MG63 (cell line): ENCODE measurements around the gene ABCC6. TPM values are rescaled to one million over a fixed set of nuclear protein-coding genes. Genes with fewer than 3 reads are reported as not detected.
"Not testable (repeated sequence)": the region's sequence is repeated elsewhere in the genome, so short reads cannot be mapped to it uniquely, and the experiment has no call there.

Experiments used
- DNase-seq: peaks from one replicate; pipeline ENCODE4 v3.0.0-alpha.2; 2020
- H3K27me3 ChIP-seq: fragments of 250-450 bp; sonication (Bioruptor Pico); 2 replicates; pipeline ENCODE4 v1.5.1; 2020; ENCODE audit warnings: mild to moderate bottlenecking, moderate library complexity
- H3K36me3 ChIP-seq: fragments of 250-450 bp; sonication (Bioruptor Pico); 2 replicates; pipeline ENCODE4 v1.5.1; 2020; ENCODE audit warnings: mild to moderate bottlenecking, moderate library complexity
- H3K4me3 ChIP-seq: fragments of 250-450 bp; sonication (Bioruptor Pico); 2 replicates; pipeline ENCODE4 v1.5.1; 2020; ENCODE audit warnings: mild to moderate bottlenecking, moderate library complexity
- H3K9me3 ChIP-seq: fragments of 250-450 bp; sonication (Bioruptor Pico); 2 replicates; pipeline ENCODE4 v1.5.1; 2020; ENCODE audit warnings: mild to moderate bottlenecking, moderate library complexity
- total RNA-seq: library from RNA; depleted of rRNA; stranded (reverse); fragments of >200 nt; shearing (Covaris generic); gene quantifications from 2 replicates; pipeline ENCODE4 v1.2.3, GENCODE V29; 2014; ENCODE audit warnings: low replicate concordance

Gene ABCC6
- total RNA-seq, 1 experiment from 2014 or later = not detected

DNA sequence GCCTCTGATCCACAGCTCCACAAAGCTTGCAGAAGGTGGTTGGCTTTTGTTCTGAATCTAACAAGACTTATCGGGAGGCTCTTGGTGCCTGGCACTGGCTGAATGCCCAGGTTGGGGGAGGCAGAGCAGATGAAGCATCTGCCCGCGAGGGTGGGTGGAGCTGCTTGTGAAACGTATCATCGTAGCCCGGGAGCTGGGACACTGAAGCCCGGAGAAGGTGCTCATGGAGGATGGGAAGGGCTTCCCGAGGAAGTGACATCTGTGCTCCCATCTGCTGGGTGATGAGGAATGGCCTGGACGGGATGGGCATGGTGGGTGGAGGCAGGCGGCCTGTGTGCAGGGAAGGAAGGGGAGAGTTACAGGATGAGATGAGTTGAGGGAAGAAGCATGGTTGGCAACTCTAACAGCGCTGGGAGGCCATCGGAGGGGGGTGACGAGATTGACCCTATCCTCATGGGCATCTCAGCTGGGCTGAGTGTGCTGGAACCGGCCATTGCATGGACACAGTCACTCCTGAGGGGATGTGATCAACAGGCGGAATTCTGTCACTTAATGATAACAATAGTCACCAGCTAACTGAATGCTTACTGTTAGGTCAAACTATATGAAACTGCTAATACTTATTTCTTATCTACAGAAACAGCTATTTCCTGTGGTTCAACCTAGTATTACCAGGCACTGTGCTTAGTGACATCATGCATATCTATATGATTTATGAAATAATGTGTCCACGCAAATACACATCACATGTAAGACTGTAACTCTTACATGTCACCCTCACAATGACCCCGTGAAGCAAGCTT is 102.7 kb downstream of the ABCC6 start:
- H3K27me3 ChIP-seq = no peaks in the 10 kb centered on the region
- no peak overlapping the region for H3K4me3 ChIP-seq
- peaks cover 13% of the 10 kb centered on the region; the same call in 1 of the 2 replicates for H3K9me3 ChIP-seq
- no peak for DNase-seq
- H3K36me3 ChIP-seq = peaks cover 99% of the 10 kb centered on the region

DNA sequence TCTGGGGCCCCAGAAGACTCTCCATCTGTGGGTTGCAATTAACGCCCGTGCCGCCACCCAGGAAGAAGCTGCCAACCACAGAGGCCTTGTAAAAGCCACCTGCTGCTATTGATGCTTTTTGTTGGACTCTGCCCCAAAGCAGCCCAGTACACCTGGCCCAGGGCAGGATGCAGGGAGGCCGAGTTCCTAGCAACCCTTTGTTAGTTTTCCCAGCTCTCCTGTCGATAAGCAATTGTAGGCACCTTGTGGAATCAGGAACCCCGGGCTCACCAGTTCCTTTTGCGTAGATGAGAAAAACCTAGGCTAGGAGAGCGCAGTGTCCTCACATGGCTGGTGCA is 103.3 kb downstream of the ABCC6 start:
- no peak for DNase-seq
- Histone ChIP-seq H3K27me3 (no peaks in the 10 kb centered on the region), H3K9me3 (peaks cover 12% of the 10 kb centered on the region; the same call in 1 of the 2 replicates), H3K4me3 (no peak overlapping the region), H3K36me3 (peaks cover 100% of the 10 kb centered on the region)

DNA sequence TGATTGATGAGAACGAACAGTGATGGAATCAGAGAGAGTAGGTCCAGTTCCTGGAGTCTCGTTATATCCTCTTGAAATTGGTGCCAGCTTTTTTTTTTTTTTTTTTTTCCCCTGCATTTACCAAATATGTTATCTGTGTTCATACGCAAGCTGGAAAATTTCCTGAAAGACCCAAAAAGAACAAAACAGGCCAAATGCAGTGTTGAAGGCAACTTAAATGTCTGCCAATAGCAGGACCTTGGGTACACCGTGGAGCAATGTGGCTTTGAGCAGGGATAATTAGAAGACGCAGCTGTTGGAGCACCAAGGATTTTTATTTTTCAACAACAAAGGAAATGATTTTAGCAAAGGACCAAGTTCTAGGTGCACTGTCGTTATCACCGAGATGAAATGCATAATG is 105.0 kb downstream of the ABCC6 start:
- Histone ChIP-seq H3K36me3 (peaks cover 94% of the 10 kb centered on the region), H3K9me3 (0 out of 2 replicates have a peak, but pooled peaks cover 3% of the 10 kb centered on the region), H3K27me3 (no peaks in the 10 kb centered on the region), H3K4me3 (no peak overlapping the region)
- no peak for DNase-seq

GRCh38 chr16:16116841-16117240 is 106.5 kb downstream of the ABCC6 start:
- H3K9me3 ChIP-seq = no peaks in the 10 kb centered on the region
- no peak overlapping the region for H3K4me3 ChIP-seq
- no peak for DNase-seq
- H3K36me3 ChIP-seq = peaks cover 94% of the 10 kb centered on the region
- no peaks in the 10 kb centered on the region for H3K27me3 ChIP-seq

DNA sequence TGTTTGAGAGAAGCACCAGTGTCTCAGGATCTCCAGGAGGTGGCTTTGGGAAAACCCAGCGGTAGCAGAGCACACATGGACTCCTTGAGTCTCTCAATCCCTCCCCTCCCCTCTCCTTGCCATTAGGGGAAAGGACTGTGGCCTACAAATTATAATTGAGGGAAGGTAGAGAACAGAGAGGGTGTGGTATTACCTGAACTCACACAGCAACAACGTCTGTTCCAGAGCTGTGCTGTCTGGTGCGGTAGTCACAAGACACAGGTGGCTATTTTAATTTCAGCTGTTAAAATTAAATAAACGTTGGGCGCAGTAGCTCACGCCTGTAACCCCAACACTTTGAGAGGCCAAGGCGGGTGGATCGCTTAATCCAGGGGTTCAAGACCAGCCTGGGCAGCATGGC is 110.2 kb downstream of the ABCC6 start:
- no peak for DNase-seq
- H3K27me3 ChIP-seq = no peaks in the 10 kb centered on the region
- no peaks in the 10 kb centered on the region for H3K9me3 ChIP-seq
- H3K4me3 ChIP-seq = no peak overlapping the region
- H3K36me3 ChIP-seq = peaks cover 89% of the 10 kb centered on the region

- no peak for DNase-seq
- H3K9me3 ChIP-seq = no peaks in the 10 kb centered on the region
- no peaks in the 10 kb centered on the region for H3K27me3 ChIP-seq
- H3K4me3 ChIP-seq = no peak overlapping the region
- H3K36me3 ChIP-seq = peaks cover 85% of the 10 kb centered on the region
Measured at GRCh38 chr16:16112450-16113053, 110.7 kb downstream of the ABCC6 start.

DNA sequence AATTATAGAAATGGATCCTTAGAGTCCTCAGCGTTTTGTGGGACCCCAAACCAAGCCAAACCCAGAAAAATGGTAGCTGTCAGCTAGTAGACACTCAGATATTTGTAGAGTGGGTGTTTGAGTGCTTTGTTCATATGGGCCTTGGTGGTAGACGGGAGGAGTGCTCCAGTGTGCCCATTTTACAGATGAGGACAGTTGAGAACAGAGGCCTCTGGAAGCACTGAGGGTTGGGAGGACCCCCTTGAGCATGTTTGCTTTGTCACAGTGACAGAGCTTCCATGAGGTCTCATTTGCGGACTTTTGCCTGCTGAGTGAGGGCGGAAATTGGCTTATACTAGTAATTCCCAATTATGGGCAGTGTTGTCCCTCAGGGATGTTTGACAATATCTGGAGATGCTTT is 111.7 kb downstream of the ABCC6 start:
- no peaks in the 10 kb centered on the region for H3K9me3 ChIP-seq
- no peak for DNase-seq
- no peak overlapping the region for H3K4me3 ChIP-seq
- peaks cover 85% of the 10 kb centered on the region for H3K36me3 ChIP-seq
- no peaks in the 10 kb centered on the region for H3K27me3 ChIP-seq

DNA sequence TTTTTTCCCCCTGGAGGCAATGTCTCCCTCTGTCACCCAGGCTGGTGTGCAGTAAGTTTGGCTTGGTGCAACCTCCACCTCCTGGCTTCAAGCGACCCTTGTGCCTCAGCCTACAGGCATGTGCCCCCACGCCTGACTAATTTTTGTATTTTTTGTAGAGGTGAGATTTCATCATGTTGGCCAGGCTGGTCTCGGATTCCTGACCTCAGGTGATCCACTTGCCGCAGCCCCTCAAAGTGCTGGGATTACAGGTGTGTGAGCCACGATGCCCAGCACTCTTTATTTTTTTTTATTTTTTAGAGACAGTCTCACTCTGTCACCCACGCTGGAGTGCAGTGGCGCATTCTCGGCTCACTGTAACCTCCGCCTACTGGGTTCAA is 113.2 kb downstream of the ABCC6 start:
- H3K36me3 ChIP-seq = peaks cover 82% of the 10 kb centered on the region

DNA sequence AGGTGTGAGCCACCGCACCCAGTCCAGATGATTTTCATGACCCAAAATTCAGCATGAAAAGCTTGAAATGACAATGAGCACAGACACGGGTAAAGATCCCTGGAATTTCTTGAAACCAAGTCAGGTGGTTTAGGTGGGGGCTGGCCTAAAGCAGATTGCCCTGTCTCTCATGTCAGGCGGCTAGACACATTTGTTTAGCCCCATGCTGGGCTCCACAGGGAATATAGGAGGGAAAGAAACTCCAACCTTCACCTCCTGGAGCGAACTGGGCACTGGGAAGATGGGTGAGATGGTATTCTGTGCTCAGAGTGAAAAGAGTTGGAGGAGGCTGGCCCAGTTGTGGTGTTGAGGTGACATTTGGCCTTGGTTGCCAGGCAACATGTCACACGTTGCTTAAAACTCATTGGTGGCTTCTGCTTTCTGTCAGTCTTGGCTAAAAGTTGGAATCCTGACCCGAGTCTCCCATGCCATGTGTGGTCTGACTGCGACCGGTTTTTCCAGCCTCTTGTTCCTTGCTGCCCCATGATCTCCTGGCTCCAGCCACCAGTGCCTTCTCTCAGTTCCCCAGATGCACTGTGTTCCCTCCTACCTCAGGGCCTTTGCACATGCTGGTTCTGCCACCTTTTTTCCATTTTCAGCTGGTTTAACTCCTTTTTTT is 113.7 kb downstream of the ABCC6 start:
- Histone ChIP-seq H3K4me3 (no peak overlapping the region), H3K36me3 (peaks cover 82% of the 10 kb centered on the region)
- DNase-seq = no peak

More for the DNA sequence above, 113.2 kb downstream of the ABCC6 start:
- Histone ChIP-seq H3K4me3 (no peak overlapping the region), H3K27me3 (no peaks in the 10 kb centered on the region), H3K9me3 (no peaks in the 10 kb centered on the region)
- DNase-seq = no peak

DNA sequence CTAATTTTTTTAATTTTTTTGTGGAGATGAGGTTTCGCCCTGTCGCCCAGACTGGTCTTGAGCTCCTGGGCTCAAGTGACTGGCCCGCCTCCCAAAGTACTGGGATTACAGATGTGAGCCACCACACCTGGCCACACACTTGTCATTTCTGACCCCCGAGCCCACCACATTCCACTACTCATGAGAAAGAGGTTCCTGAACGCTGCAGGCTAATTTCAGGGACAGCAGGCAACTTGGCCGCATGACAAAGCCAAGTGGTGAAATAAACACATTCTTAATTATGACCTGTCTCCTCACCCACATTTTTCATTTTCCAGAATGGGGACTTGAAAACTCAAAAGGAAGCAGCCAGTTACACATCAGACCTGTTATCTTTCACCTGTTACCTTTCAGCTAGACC is 114.5 kb downstream of the ABCC6 start:
- no peak for DNase-seq

More for the DNA sequence above, 113.7 kb downstream of the ABCC6 start:
- no peaks in the 10 kb centered on the region for H3K27me3 ChIP-seq
- H3K9me3 ChIP-seq = no peaks in the 10 kb centered on the region

DNA sequence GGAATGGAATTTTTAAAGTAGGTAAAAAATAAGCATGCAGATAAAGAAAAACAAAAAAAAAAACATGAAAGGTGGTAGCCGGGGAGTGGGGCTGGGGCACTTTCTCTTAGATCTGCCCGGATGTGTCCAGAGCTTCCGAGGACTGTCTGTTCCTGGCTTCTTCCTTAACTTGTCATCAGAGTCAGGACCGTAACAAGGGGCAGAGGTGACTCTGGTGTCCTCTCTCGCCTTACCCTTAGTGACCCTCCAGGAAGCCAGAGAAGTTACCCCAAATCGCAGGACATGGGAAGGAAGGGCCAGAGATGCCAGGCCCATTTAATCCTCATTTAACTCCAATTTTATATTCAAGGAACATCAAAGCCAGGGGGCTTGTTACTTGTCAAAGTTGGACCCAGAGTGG is 115.5 kb downstream of the ABCC6 start:
- no peak overlapping the region for H3K4me3 ChIP-seq
- DNase-seq = no peak
- H3K9me3 ChIP-seq = no peaks in the 10 kb centered on the region
- H3K36me3 ChIP-seq = peaks cover 88% of the 10 kb centered on the region
- no peaks in the 10 kb centered on the region for H3K27me3 ChIP-seq

More for the DNA sequence above, 114.5 kb downstream of the ABCC6 start:
- H3K9me3 ChIP-seq = no peaks in the 10 kb centered on the region
- H3K36me3 ChIP-seq = peaks cover 86% of the 10 kb centered on the region
- no peak overlapping the region for H3K4me3 ChIP-seq
- H3K27me3 ChIP-seq = no peaks in the 10 kb centered on the region

- no peak overlapping the region for H3K4me3 ChIP-seq
- no peak for DNase-seq
- H3K27me3 ChIP-seq = no peaks in the 10 kb centered on the region
- H3K36me3 ChIP-seq = peaks cover 88% of the 10 kb centered on the region
- no peaks in the 10 kb centered on the region for H3K9me3 ChIP-seq
Measured at GRCh38 chr16:16106466-16106865, 116.8 kb downstream of the ABCC6 start.

- H3K4me3 ChIP-seq = no peak overlapping the region
- peaks cover 88% of the 10 kb centered on the region for H3K36me3 ChIP-seq
- no peak for DNase-seq
- H3K9me3 ChIP-seq = no peaks in the 10 kb centered on the region
- no peaks in the 10 kb centered on the region for H3K27me3 ChIP-seq
Measured at GRCh38 chr16:16105646-16106045, 117.6 kb downstream of the ABCC6 start.

GRCh38 chr16:16104804-16105141 is 118.5 kb downstream of the ABCC6 start:
- H3K9me3 ChIP-seq = not testable (repeated sequence)

DNA sequence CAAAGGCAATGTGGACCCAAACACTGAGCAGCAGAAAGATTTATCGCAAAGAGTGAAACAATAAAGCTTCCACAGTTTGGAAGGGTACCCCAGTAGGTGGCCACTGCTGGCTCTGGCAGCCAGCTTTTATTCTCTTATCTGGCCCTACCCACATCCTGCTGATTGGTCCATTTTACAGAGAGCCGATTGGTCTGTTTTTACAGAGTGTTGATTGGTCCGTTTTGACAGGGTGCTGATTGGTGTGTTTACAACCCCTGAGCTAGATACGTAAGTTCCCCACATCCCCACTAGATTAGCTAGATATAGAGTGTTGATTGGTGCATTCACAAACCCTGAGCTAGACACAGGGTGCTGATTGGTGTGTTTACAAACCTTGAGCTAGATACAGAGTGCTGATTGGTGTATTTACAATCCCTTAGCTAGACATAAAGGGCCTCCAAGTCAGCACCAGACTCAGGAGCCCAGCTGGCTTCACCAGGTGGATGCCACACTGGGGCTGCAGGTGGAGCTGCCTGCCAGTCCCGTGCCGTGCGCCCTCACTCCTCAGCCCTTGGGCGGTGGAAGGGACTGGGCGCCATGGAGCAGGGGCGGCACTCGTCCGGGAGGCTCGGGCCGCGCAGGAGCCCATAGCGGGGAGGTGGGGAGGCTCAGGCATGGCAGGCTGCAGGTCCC is 119.0 kb downstream of the ABCC6 start:
- H3K9me3 ChIP-seq, H3K4me3 ChIP-seq, H3K27me3 ChIP-seq, DNase-seq: not testable (repeated sequence)
- H3K36me3 ChIP-seq = peaks cover 88% of the 10 kb centered on the region

More at GRCh38 chr16:16104804-16105141, 118.5 kb downstream of the ABCC6 start:
- H3K36me3 ChIP-seq = peaks cover 88% of the 10 kb centered on the region
- H3K4me3 ChIP-seq, H3K27me3 ChIP-seq, DNase-seq: not testable (repeated sequence)

DNA sequence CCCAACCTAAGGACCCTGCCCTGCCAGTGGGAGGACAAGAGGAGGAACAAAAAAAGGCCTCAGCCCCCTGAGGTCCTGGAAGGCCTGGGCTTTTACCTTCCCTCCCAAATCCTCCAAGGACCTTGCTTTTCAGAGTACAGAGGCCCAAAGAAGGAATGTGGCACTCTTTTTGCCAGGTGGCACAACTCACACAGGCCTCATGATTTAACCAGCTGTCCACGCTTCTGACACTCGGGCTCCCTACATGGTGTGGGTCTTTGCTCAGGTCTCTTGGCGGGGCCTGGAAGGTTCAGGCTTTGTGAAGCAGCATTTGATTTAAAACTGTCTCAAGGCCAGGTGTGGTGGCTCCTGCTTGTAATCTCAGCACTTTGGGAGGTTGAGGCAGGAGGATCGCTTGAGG is 120.6 kb downstream of the ABCC6 start:
- no peaks in the 10 kb centered on the region for H3K27me3 ChIP-seq
- H3K36me3 ChIP-seq = peaks cover 96% of the 10 kb centered on the region

GRCh38 chr16:16101585-16101984 is 121.7 kb downstream of the ABCC6 start:
- no peaks in the 10 kb centered on the region for H3K9me3 ChIP-seq
- H3K4me3 ChIP-seq = no peak overlapping the region
- no peak for DNase-seq
- no peaks in the 10 kb centered on the region for H3K27me3 ChIP-seq
- peaks cover 97% of the 10 kb centered on the region for H3K36me3 ChIP-seq

More for the DNA sequence above, 120.6 kb downstream of the ABCC6 start:
- no peak overlapping the region for H3K4me3 ChIP-seq
- no peak for DNase-seq
- no peaks in the 10 kb centered on the region for H3K9me3 ChIP-seq
